Skin of body (tissue), 3 donors: ENCODE results near the gene NBPF20. TPM values are rescaled to one million over a fixed set of nuclear protein-coding genes. Genes with fewer than 3 reads are reported as not detected.
"Not testable (repeated sequence)": the region's sequence is repeated elsewhere in the genome, so short reads cannot be mapped to it uniquely, and the experiment has no call there.

Source experiments
- DNase-seq: peaks from one replicate; lab custom pipeline; 2025; lab: John Stamatoyannopoulos, UW
- small RNA-seq: library from RNA; depleted of rRNA; stranded (forward); fragments of <200 nt; gene quantifications from one replicate; pipeline ENCODE3, GENCODE V24; 2014; ENCODE audit warnings: low replicate concordance
- total RNA-seq: library from RNA; depleted of rRNA; stranded (reverse); fragments of >200 nt; gene quantifications from one replicate; pipeline ENCODE4 v1.2.3, GENCODE V29; 2014

Gene NBPF20
- total RNA-seq, 1 donor from 2014 or later, result 2.3 TPM

- DNase-seq, result not testable (repeated sequence)
Measured at GRCh38 chr1:145424612-145425435, 579 bp downstream of the NBPF20 start.

- not testable (repeated sequence) for DNase-seq
Measured at GRCh38 chr1:145415149-145415548, 10.3 kb downstream of the NBPF20 start.

GRCh38 chr1:145407266-145407665 is 18.1 kb downstream of the NBPF20 start:
- DNase-seq, result not testable (repeated sequence)

GRCh38 chr1:145404949-145405348 is 20.5 kb downstream of the NBPF20 start:
- DNase-seq, result not testable (repeated sequence)

- DNase-seq, result not testable (repeated sequence)
Measured at GRCh38 chr1:145400701-145401100, 24.7 kb downstream of the NBPF20 start.

Small RNA genes within 50 kb of the gene (small RNA-seq; reads per million reads assigned to genes)
- gene RF00003, result 1.7 reads per million, percentile 84 among the genes with 10 or more reads in this experiment

Other genes with a start within 250 kb of the NBPF20 start
- gene PPIAL4D, start 183.4 kb downstream of the NBPF20 start, total RNA-seq, result not detected
- 24.9 TPM for gene GPR89A, start 182.4 kb upstream of the NBPF20 start, total RNA-seq